ENCODE measurements around the gene POLR2F. TPM values are rescaled to one million over a fixed set of nuclear protein-coding genes. Genes with fewer than 3 reads are reported as not detected.

The POLR2F gene
- total RNA-seq, 2 donors from 2014 or later: 98.0 to 105 TPM

GRCh38 chr22:38009000-38009806 is 55.7 kb downstream of the POLR2F start:
- Histone ChIP-seq H3K27me3 (ENCODE audit: control insufficient read depth, insufficient read depth, low read length, poor library complexity, severe bottlenecking) (no peaks in the 10 kb centered on the region), H3K9ac (ENCODE audit: extremely low read depth, low read length, poor library complexity, severe bottlenecking) (no peak overlapping the region), H3K27ac (ENCODE audit: low read depth, low read length) (no peak overlapping the region), H3K9me3 (ENCODE audit: control insufficient read depth, low read length) (no peaks in the 10 kb centered on the region), H3K4me3 (ENCODE audit: low read length) (no peak overlapping the region), H3K36me3 (ENCODE audit: control insufficient read depth, insufficient read depth, low read length) (no peaks in the 10 kb centered on the region), H3K4me1 (ENCODE audit: control insufficient read depth, insufficient read depth, low read length) (no peaks in the 10 kb centered on the region)
- 89 to 90% methylated on average over 8 to 14 of the region's 14 CpGs for WGBS, 2 experiments (ENCODE audit: insufficient coverage in 1 of 2, insufficient read length in 1 of 2)
- Mint-ChIP-seq H3K9me3 (peaks cover 2% of the 10 kb centered on the region), H3K27me3 (ENCODE audit: insufficient read depth) (peaks cover 3% of the 10 kb centered on the region), H3K36me3 (ENCODE audit: low read depth) (peaks cover 2% of the 10 kb centered on the region), H3K4me1 (no peaks in the 10 kb centered on the region), H3K27ac (no peak overlapping the region), H3K4me3 (no peak overlapping the region)
- no peak for DNase-seq
- TF ChIP-seq, protein P1, sequence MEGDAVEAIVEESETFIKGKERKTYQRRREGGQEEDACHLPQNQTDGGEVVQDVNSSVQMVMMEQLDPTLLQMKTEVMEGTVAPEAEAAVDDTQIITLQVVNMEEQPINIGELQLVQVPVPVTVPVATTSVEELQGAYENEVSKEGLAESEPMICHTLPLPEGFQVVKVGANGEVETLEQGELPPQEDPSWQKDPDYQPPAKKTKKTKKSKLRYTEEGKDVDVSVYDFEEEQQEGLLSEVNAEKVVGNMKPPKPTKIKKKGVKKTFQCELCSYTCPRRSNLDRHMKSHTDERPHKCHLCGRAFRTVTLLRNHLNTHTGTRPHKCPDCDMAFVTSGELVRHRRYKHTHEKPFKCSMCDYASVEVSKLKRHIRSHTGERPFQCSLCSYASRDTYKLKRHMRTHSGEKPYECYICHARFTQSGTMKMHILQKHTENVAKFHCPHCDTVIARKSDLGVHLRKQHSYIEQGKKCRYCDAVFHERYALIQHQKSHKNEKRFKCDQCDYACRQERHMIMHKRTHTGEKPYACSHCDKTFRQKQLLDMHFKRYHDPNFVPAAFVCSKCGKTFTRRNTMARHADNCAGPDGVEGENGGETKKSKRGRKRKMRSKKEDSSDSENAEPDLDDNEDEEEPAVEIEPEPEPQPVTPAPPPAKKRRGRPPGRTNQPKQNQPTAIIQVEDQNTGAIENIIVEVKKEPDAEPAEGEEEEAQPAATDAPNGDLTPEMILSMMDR (conservative IDR thresholded peaks at IDR 0.05): no peak

DNA sequence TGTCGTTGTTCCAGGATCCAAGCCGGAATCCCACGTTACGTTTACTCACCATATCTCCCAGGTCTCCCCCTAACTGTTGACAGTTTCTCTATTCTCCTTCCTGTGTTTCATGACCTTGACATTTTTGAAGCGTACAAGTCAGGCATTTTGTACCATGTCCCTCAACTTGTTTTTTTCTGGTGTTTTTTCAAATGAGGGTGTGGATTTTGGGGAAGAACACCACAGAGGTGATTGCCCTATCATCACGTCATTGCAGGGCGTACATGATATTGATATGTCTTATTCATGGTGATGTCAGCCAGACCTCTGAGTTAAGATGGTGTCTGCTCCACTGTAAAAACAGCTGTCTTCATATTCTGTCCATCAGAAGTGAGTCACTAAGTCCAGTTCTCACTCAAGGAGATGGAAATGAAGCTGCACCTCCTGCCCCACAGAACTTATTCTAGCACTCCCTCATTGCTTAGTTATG is 59.1 kb downstream of the POLR2F start:
- no peaks in the 10 kb centered on the region for H3K4me1 Mint-ChIP-seq
- no peaks in the 10 kb centered on the region for H3K9me3 ChIP-seq (ENCODE audit: control insufficient read depth, low read length)
- H3K27me3 ChIP-seq (ENCODE audit: control insufficient read depth, insufficient read depth, low read length, poor library complexity, severe bottlenecking): no peaks in the 10 kb centered on the region
- H3K27ac ChIP-seq (ENCODE audit: low read depth, low read length): no peak overlapping the region
- DNase-seq: no peak
- no peak overlapping the region for H3K9ac ChIP-seq (ENCODE audit: extremely low read depth, low read length, poor library complexity, severe bottlenecking)
- no peak overlapping the region for H3K27ac Mint-ChIP-seq
- H3K4me3 ChIP-seq (ENCODE audit: low read length): no peak overlapping the region
- H3K36me3 ChIP-seq (ENCODE audit: control insufficient read depth, insufficient read depth, low read length): no peaks in the 10 kb centered on the region
- no peaks in the 10 kb centered on the region for H3K4me1 ChIP-seq (ENCODE audit: control insufficient read depth, insufficient read depth, low read length)
- H3K4me3 Mint-ChIP-seq: no peak overlapping the region
- TF ChIP-seq, protein P1 (conservative IDR thresholded peaks at IDR 0.05): no peak
- WGBS, 2 experiments (ENCODE audit: insufficient coverage in 1 of 2, insufficient read length in 1 of 2): 93 to 97% methylated on average over 5 to 7 of the region's 7 CpGs
- peaks cover 2% of the 10 kb centered on the region for H3K9me3 Mint-ChIP-seq
- H3K36me3 Mint-ChIP-seq (ENCODE audit: low read depth): peaks cover 2% of the 10 kb centered on the region
- peaks cover 3% of the 10 kb centered on the region for H3K27me3 Mint-ChIP-seq (ENCODE audit: insufficient read depth)

- 91 to 100% methylated on average over 1 of the region's 1 CpG for WGBS, 2 experiments (ENCODE audit: insufficient coverage in 1 of 2, insufficient read length in 1 of 2)
- TF ChIP-seq, protein P1 (conservative IDR thresholded peaks at IDR 0.05): no peak
- Histone ChIP-seq H3K27ac (ENCODE audit: low read depth, low read length) (no peak overlapping the region), H3K27me3 (ENCODE audit: control insufficient read depth, insufficient read depth, low read length, poor library complexity, severe bottlenecking) (no peaks in the 10 kb centered on the region), H3K9me3 (ENCODE audit: control insufficient read depth, low read length) (no peaks in the 10 kb centered on the region), H3K4me3 (ENCODE audit: low read length) (no peak overlapping the region), H3K9ac (ENCODE audit: extremely low read depth, low read length, poor library complexity, severe bottlenecking) (no peak overlapping the region), H3K36me3 (ENCODE audit: control insufficient read depth, insufficient read depth, low read length) (no peaks in the 10 kb centered on the region), H3K4me1 (ENCODE audit: control insufficient read depth, insufficient read depth, low read length) (no peaks in the 10 kb centered on the region)
- Mint-ChIP-seq H3K27ac (no peak overlapping the region), H3K36me3 (ENCODE audit: low read depth) (peaks cover 2% of the 10 kb centered on the region), H3K27me3 (ENCODE audit: insufficient read depth) (peaks cover 3% of the 10 kb centered on the region), H3K9me3 (peaks cover 2% of the 10 kb centered on the region), H3K4me1 (no peaks in the 10 kb centered on the region), H3K4me3 (no peak overlapping the region)
- no peak for DNase-seq
These were observed 60.6 kb downstream of the POLR2F start for GRCh38 chr22:38014083-38014482.
